IgD-negative memory B cell (primary cell): ENCODE measurements around the gene KIAA2012. TPM values are rescaled to one million over a fixed set of nuclear protein-coding genes. Genes with fewer than 3 reads are reported as not detected.
A peak's percentile ranks its signal among the peaks of the same experiment; 100 is the strongest.
"Not testable (repeated sequence)": the region's sequence is repeated elsewhere in the genome, so short reads cannot be mapped to it uniquely, and the experiment has no call there.

Experiments
- H3K27ac Mint-ChIP-seq, 3 donors: one replicate each; pipeline ENCODE4 v1.8.0; 2020 to 2022; ENCODE audit warnings: mild to moderate bottlenecking in 3 of 3, mixed read lengths in 3 of 3, moderate library complexity in 1 of 3
- H3K27me3 Mint-ChIP-seq: one replicate; pipeline ENCODE4 v1.8.0; 2021; ENCODE audit warnings: mixed read lengths
- H3K36me3 Mint-ChIP-seq: one replicate; pipeline ENCODE4 v1.8.0; 2020; ENCODE audit warnings: mild to moderate bottlenecking, mixed read lengths
- H3K4me1 Mint-ChIP-seq, 3 donors: one replicate each; pipeline ENCODE4 v1.8.0; 2020 to 2022; ENCODE audit warnings: mixed read lengths in 3 of 3, mild to moderate bottlenecking in 1 of 3
- H3K4me3 Mint-ChIP-seq, 4 donors: one replicate each; pipeline ENCODE4 v1.8.0; 2020 to 2022; ENCODE audit warnings: mild to moderate bottlenecking in 4 of 4, mixed read lengths in 4 of 4, moderate library complexity in 3 of 4
- H3K9me3 Mint-ChIP-seq, 3 donors: one replicate each; pipeline ENCODE4 v1.8.0; 2020 to 2021; ENCODE audit warnings: mixed read lengths in 3 of 3, mild to moderate bottlenecking in 1 of 3
- polyA plus RNA-seq: library from polyadenylated mRNA; unstranded; fragments of 300-500 nt; fragmentation: Illumina TruSeq; gene quantifications from one replicate; pipeline ENCODE4 v1.2.3, GENCODE V29; 2021

Gene KIAA2012
- polyA plus RNA-seq, 1 donor from 2014 or later = not detected

DNA sequence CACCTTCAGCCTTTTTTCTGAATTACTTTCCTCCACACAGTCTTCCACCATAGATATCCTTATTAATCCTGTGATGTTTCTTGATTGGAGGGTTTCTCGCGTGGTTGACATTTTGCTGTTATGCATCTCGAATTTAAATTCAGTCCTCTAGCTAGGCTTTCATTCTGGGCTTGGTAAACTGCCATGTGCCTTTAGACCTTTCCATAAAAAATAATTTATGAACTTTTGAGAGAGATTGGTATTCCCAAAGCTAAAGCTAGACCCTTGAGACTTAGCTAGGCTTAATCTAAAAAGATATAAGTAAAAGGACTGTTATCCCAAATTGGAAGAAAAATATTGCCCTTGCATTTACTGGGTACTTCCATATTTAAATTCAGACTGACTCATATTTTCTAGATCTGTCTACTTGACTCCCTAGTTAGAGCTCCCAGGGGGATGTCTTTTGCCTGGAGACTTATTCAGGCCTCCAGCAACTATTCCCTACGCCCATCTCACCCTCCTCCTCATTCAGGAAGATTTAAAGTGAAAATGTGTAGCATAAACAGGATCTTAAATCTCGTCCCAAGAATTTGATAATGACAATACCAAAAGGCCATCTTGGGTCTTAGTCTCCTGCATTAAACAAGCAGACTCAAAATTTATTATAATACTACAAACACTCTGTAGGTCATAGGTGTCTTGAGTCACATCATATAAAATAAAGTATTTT, 60.3 kb downstream of the KIAA2012 start:
- no peaks in the 10 kb centered on the region for H3K4me1 Mint-ChIP-seq
- no peak overlapping the region for H3K27ac Mint-ChIP-seq
- peaks cover 4% of the 10 kb centered on the region for H3K36me3 Mint-ChIP-seq
- no peaks in the 10 kb centered on the region for H3K27me3 Mint-ChIP-seq
- H3K9me3 Mint-ChIP-seq = no peaks in the 10 kb centered on the region
- H3K4me3 Mint-ChIP-seq = no peak overlapping the region

GRCh38 chr2:202133909-202134265, 60.8 kb downstream of the KIAA2012 start:
- Mint-ChIP-seq H3K27ac (no peak overlapping the region), H3K27me3 (no peaks in the 10 kb centered on the region), H3K9me3 (no peaks in the 10 kb centered on the region), H3K4me3 (no peak overlapping the region), H3K36me3 (peaks cover 4% of the 10 kb centered on the region), H3K4me1 (no peaks in the 10 kb centered on the region)

DNA sequence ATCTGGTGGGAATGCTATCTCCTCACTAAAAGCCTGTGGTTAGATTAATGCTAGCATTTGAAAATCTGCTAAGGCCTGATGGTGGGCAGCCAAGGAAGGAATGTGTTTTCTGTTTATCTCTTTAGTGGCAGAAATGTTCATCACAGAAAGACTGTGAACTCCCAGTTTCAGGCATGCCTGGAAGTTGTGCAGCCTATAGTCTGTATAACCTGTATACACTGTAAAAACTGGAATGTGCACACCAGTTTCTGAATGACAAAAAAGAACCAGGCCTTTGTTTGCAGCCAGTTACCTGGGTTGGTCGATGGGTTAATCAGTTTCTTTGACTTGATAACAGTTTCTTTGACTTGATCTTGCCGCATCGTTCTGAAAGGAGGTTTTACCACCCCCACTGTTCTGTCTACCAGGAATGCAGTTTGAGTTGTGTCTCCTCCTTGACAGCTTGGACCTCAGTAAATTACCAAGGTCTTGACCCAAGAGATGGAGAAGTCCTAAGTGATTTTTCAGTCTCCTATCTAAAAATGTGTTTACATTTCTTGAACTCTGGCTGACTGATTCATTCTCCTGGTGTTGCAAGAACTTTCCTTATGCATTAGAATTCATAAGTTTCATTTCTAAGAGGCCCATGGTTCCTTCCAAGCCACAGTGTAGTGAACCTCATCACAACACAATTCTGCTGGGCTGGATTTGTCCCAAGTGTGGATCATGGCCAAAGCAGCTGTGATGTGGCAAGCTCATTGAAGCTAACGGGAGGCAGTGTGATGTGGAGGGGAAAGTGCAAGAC, 62.2 kb downstream of the KIAA2012 start:
- H3K27me3 Mint-ChIP-seq = no peaks in the 10 kb centered on the region
- H3K4me3 Mint-ChIP-seq = no peak overlapping the region
- no peaks in the 10 kb centered on the region for H3K4me1 Mint-ChIP-seq
- H3K27ac Mint-ChIP-seq = no peak overlapping the region
- H3K9me3 Mint-ChIP-seq = no peaks in the 10 kb centered on the region
- peaks cover 4% of the 10 kb centered on the region for H3K36me3 Mint-ChIP-seq

DNA sequence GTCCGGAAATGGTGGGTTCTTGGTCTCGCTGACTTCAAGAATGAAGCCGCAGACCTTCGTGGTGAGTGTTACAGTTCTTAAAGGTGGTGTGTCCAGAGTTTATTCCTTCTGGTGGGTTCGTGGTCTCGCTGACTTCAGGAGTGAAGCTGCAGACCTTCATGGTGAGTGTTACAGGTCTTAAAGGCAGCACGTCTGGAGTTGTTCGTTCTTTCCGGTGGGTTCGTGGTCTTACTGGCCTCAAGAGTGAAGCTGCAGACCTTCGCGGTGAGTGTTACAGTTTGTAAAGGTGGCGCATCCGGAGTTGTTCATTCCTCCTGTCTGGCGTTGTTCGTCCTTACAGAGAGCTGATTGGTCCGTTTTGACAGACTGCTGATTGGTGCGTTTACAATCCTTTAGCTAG, 63.0 kb downstream of the KIAA2012 start:
- not testable (repeated sequence) for H3K4me1 Mint-ChIP-seq, H3K4me3 Mint-ChIP-seq, H3K27me3 Mint-ChIP-seq, H3K27ac Mint-ChIP-seq, H3K36me3 Mint-ChIP-seq, H3K9me3 Mint-ChIP-seq

DNA sequence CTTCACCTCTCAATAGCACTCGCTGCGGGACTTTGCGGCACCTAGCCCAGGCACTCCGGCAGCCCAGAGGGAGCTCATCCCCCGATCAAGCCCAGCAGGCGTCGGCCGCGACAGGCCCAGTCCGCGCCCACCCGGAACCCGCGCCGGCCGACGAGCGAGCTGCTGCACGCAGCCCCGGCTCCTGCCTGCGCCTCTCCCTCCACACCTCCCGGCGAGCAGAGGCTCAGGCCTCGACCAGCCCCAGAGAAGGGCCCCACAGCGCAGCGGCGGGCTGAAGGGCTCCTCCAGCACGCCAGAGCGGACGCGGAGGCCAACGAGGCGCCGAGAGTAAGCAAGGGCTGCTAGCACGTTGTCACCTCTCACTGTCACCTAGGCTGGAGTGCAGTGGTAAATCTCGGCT, 63.5 kb downstream of the KIAA2012 start:
- H3K27ac Mint-ChIP-seq = no peak overlapping the region
- no peaks in the 10 kb centered on the region for H3K27me3 Mint-ChIP-seq
- H3K4me3 Mint-ChIP-seq = no peak overlapping the region
- no peaks in the 10 kb centered on the region for H3K9me3 Mint-ChIP-seq
- H3K4me1 Mint-ChIP-seq = peaks cover 0 to 6% (median 2%) of the 10 kb centered on the region in 3 donors
- peaks cover 5% of the 10 kb centered on the region for H3K36me3 Mint-ChIP-seq

DNA sequence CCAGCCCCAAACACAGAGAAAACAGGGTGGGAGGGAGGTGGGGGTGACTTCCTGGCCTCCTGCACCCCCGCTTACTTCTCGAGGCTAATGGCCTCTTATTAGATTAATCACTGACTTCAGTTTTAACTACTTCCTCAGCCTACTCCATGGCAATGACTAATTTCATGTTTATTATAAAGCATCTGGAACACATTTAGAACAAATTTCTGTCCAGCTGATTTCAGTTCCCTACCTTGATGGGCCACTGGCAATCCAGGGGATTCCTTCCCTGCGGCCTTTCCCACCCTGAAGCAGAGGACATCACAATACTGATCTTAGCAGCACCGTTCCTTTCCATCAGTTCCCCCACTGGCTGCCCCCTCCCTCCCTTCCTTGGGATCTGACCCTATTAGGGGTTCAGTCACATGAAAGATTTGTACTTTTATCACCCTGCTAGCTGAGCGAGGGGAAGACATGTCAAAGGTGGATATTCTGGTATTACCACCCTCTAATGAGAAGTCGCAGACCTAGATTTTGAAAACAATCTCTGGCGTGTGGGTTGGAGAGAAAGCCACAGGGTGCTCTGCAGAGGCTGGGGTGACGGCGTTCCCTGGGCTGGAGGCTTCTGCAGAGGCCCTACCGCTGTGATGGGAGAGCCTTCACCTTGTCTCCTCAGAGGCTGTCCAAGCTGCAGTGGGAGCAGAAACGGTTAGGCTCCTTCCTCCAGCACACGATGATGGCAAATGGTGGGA, 67.6 kb downstream of the KIAA2012 start:
- Mint-ChIP-seq H3K4me3 (peak overlapping the region in 1 of 4 donors; percentile 10), H3K36me3 (peaks cover 1% of the 10 kb centered on the region), H3K27me3 (peaks cover 3% of the 10 kb centered on the region), H3K27ac (no peak overlapping the region), H3K4me1 (peaks cover 2 to 13% (median 10%) of the 10 kb centered on the region in 3 donors), H3K9me3 (no peaks in the 10 kb centered on the region)

DNA sequence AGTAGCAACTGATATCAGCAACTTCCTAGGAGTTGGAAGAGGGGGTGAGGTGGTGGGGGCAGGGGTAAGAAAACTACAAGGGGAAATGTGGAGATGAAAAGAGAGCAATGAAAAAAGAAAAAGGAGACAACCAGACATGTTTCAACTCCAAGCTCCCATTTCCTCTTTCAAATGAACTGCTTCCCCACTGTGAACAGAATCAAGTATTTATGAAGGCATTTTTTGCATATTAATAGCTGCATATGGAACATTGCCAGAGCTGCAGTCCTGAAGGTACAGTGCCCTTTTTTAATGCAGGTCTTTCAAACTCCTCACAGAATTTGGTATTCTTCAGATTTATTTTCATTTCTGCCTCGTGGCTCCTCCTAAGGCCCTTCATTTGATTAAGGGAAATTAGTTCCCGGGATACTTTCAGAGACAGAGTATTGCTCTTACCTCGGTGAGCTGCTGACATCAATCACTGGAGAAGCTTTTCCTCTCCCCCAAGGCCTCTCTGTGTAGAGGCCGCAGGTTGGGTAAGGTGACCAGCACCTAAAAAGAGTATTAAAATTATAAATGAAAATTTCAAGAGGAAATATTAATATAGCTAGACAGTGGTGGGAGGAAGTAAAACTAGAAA, 68.4 kb downstream of the KIAA2012 start:
- Mint-ChIP-seq H3K27ac (no peak overlapping the region), H3K4me1 (peaks cover 2 to 13% (median 10%) of the 10 kb centered on the region in 3 donors), H3K4me3 (no peak overlapping the region), H3K36me3 (peaks cover 1% of the 10 kb centered on the region), H3K27me3 (peaks cover 3% of the 10 kb centered on the region), H3K9me3 (no peaks in the 10 kb centered on the region)

DNA sequence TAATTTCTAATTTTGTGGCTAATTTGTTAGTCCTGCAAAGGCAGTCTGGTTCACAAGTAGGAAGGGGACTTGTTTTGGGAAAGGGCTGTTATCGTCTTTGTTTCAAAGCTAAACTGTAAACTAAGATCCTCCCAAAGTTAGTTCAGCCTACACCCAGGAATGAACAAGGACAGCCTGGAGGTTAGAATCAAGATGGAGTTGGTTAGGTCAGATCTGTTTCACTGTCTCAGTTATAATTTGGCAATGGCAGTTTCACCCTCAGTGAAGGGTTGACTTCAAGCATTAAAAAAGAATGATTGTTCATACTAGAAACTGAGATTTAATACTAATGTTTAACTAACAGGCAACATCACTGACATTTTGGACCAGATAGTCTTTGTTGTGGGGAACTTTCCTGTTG, 69.5 kb downstream of the KIAA2012 start:
- Mint-ChIP-seq H3K9me3 (no peaks in the 10 kb centered on the region), H3K27ac (peak overlapping the region in 1 of 3 donors; percentile 53), H3K4me1 (peaks cover 2 to 13% (median 10%) of the 10 kb centered on the region in 3 donors), H3K4me3 (no peak overlapping the region), H3K36me3 (peaks cover 1% of the 10 kb centered on the region), H3K27me3 (peaks cover 3% of the 10 kb centered on the region)

- Mint-ChIP-seq H3K27me3 (peaks cover 9% of the 10 kb centered on the region), H3K36me3 (no peaks in the 10 kb centered on the region), H3K9me3 (peaks cover 0 to 1% (median 0%) of the 10 kb centered on the region in 3 donors), H3K4me3 (no peak overlapping the region), H3K27ac (no peak overlapping the region), H3K4me1 (peaks cover 0 to 5% (median 2%) of the 10 kb centered on the region in 3 donors)
Observed at GRCh38 chr2:202147775-202148174, 74.7 kb downstream of the KIAA2012 start.

GRCh38 chr2:202148515-202149154, 75.6 kb downstream of the KIAA2012 start:
- Mint-ChIP-seq H3K36me3 (no peaks in the 10 kb centered on the region), H3K27me3 (peaks cover 9% of the 10 kb centered on the region), H3K4me3 (no peak overlapping the region), H3K9me3 (peaks cover 0 to 1% (median 0%) of the 10 kb centered on the region in 3 donors), H3K4me1 (peaks cover 0 to 5% (median 0%) of the 10 kb centered on the region in 3 donors), H3K27ac (peak overlapping the region in 1 of 3 donors; percentile 16)

GRCh38 chr2:202149155-202149762, 76.2 kb downstream of the KIAA2012 start:
- H3K4me1 Mint-ChIP-seq = peaks cover 0 to 5% (median 0%) of the 10 kb centered on the region in 3 donors
- H3K36me3 Mint-ChIP-seq = no peaks in the 10 kb centered on the region
- no peak overlapping the region for H3K27ac Mint-ChIP-seq
- peaks cover 0 to 1% (median 0%) of the 10 kb centered on the region in 3 donors for H3K9me3 Mint-ChIP-seq
- no peak overlapping the region for H3K4me3 Mint-ChIP-seq
- H3K27me3 Mint-ChIP-seq = peaks cover 9% of the 10 kb centered on the region

DNA sequence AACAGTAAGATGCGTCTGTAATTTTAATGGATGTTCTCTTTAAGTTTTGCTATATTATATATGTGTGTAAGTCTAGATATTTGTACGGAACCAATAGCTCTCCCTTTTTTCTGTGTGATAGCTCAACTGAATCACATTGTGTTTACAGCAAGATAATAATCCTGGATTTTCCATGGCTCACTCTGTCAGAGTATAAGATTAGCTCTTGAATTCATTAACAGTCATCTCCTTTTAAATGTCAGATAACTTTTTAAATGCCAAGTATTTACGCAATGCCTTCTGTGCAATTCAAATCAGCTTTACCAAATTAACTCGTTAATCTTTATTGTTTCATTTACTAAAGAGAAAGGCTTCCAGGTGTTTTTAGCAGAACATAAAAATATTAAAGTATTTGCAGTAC, 76.9 kb downstream of the KIAA2012 start:
- Mint-ChIP-seq H3K4me1 (no peaks in the 10 kb centered on the region), H3K27me3 (peaks cover 9% of the 10 kb centered on the region), H3K36me3 (no peaks in the 10 kb centered on the region), H3K27ac (no peak overlapping the region), H3K4me3 (no peak overlapping the region), H3K9me3 (peaks cover 0 to 1% (median 0%) of the 10 kb centered on the region in 3 donors)

DNA sequence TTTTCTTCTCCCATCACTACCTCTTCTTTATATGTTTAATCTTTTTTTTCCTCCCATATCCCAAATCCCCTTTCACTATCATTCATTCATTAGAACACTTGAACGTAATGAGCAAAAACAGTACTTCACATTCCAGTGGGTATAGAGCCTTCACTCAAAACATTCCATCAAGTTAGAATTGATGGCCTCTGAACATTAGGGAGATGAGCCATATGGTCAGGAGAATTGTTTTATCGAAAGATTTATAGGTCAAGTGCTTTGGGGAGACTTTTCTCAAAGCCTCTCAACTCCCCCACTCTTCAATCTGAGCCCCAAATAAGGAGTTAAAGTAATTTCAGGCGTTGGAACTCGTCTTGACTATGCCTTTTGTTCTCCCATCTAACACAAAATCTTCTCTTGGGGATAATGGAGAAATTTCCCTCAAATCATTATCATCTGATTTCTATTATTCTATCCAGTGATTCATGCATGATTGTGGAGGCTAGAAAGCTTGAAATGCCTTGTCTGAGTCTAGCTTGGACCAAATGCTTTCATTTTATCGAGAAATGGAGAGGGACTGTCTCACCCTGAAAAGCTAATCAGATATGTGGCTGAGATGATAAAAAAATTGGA, 79.2 kb downstream of the KIAA2012 start:
- H3K4me1 Mint-ChIP-seq = peaks cover 0 to under 1% (median 0%) of the 10 kb centered on the region in 3 donors
- H3K36me3 Mint-ChIP-seq = no peaks in the 10 kb centered on the region
- H3K27ac Mint-ChIP-seq = no peak overlapping the region
- no peak overlapping the region for H3K4me3 Mint-ChIP-seq
- peaks cover 9% of the 10 kb centered on the region for H3K27me3 Mint-ChIP-seq
- peaks cover 0 to 1% (median 0%) of the 10 kb centered on the region in 3 donors for H3K9me3 Mint-ChIP-seq

- H3K9me3 Mint-ChIP-seq = peaks cover 0 to 1% (median 0%) of the 10 kb centered on the region in 3 donors
Observed at GRCh38 chr2:202154613-202155012, 81.6 kb downstream of the KIAA2012 start.

More at GRCh38 chr2:202154613-202155012, 81.6 kb downstream of the KIAA2012 start:
- Mint-ChIP-seq H3K4me1 (peaks cover 0 to 2% (median 0%) of the 10 kb centered on the region in 3 donors), H3K27ac (no peak overlapping the region), H3K36me3 (no peaks in the 10 kb centered on the region), H3K4me3 (no peak overlapping the region), H3K27me3 (peaks cover 9% of the 10 kb centered on the region)
